Measurements from ENCODE around the gene CEP85L.

CEP85L gene

GRCh38 chr6:118651282-118652050 lies at the start of gene CEP85L:
Gene CEP85L (minus strand): TSS chr6:118651591. CDS start chr6:118651269, 322 bp downstream.
- peak; percentile 81 for DNase-seq

GRCh38 chr6:118700531-118700930 lies 49.1 kb upstream of the CEP85L start:
- no peak for DNase-seq

- no peak for DNase-seq
These were observed 46.2 kb upstream of the CEP85L start for GRCh38 chr6:118697554-118697953.

GRCh38 chr6:118696271-118696670 lies 44.9 kb upstream of the CEP85L start:
- DNase-seq, result no peak

DNA sequence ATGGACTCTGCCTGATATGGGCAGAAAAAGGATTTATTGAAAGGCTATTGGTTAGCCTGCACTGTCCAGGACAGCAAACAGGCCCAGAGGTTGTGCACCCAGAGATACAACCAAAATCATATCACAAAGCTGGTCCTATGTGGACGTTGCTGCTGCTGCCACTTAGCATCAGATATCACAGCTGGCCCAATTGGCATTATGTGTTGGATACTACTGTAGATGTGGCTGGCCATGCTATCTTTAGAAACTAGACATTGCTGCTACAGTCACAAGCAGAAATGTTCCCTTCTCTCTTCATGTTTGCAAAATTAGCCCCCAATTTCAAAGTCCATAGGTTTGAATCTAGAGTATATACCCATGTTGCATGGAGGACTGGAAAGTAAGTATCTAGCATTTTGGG lies 42.2 kb upstream of the CEP85L start:
- DNase-seq, result no peak

- no peak for DNase-seq
These were observed 34.5 kb upstream of the CEP85L start for GRCh38 chr6:118685823-118686449.

- DNase-seq, result no peak
These were observed 32.8 kb upstream of the CEP85L start for GRCh38 chr6:118683881-118684872.

DNA sequence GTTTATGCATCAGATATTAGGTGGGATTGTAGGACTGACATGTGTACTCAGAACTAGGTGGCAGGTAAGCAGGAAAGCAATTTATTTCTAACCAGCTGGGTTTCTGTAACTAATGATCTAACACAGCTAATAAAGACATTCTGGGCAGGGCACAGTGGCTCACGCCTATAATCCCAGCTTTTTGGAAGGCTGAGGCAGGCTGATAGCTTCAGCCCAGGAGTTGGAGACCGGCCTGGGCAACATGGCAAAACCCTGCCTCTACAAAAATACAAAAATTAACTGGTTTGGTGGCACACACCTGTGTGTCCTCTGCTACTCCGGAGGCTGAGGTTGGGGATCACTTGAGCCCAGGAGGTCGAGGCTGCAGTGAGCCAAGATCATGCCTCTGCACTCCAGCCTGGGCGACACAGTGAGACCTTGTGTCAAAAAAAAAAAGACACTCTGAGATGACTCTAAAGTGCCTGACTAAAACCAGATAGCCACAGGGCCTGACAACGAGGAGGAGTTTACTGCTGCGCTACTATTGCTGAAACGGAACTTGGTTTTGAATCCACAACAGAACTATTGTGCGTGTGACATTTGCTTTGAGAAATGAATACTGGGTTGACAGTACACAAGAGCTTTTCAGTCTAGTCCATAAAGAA lies 29.2 kb upstream of the CEP85L start:
- no peak for DNase-seq

- no peak for DNase-seq
These were observed 28.0 kb upstream of the CEP85L start for GRCh38 chr6:118679327-118679901.

GRCh38 chr6:118678866-118679265 lies 27.5 kb upstream of the CEP85L start:
- no peak for DNase-seq

- DNase-seq, result no peak
These were observed 25.8 kb upstream of the CEP85L start for GRCh38 chr6:118677193-118677592.

DNA sequence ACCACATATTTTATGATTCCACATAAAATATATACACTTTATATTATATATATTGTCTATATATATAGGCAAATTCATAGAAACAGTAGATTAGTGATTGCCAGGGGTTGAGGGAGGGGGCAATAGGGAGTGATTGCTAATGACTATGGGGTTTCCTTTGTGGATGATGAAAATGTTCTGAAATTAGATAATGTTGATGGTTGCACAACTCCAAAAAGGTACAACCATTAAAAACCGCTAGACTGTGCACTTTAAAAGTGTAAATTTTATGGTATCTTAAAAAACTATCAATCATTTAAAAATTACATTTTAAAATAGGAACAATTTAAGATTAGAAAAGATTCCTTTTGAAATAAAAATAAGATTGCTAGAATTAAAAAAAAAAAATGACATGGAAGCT lies 23.8 kb upstream of the CEP85L start:
- no peak for DNase-seq

- DNase-seq, result no peak
These were observed 23.4 kb upstream of the CEP85L start for GRCh38 chr6:118674772-118675171.

DNA sequence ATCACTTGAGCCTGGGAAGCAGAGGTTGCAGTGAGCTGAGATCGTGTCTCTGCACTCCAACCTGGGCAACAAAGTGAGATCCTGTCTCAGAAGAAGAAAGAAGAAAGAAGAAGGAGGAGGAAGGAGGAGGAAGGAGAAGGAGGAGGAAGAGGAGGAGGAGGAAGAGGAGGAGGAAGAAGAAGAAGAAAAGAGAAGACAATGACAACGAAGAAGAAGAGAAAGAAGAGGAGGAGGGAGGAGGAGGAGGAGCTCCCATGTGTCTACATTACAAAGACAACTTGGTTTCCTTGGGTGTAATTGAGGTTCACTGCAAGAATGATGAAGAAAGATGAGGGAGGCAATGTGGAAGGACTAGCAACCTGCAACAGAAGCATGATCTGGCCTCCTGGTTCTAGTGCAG lies 21.3 kb upstream of the CEP85L start:
- DNase-seq, result no peak

GRCh38 chr6:118669561-118669960 lies 18.2 kb upstream of the CEP85L start:
- no peak for DNase-seq

DNA sequence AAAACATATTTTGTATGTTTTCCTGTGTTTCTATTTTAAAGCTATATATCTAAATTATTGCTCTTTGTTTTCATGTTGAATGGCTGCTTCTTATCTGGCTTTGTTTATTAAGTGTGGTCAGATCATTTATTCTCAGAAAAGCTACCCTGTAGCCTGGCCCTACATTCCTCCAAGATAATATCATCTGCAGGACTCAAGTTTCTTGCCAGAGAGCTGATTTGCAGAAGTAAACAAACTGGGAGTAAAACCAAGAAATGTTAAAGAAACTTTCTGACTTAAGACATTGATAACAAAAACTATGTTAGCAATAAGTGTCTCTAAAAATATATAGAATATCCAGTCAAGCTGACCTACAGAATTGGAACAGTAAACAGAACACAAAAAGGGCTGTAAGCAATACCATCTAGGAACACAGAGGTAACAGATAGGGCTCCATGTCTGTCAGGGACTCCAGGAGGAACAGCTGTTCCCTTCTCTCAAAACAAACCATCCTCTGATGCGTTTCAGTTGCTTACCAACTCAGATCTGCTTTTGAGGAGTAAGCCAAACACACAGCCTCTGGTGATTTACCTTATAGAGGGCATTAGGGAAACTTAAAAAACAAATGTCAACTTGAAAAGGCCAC lies 17.5 kb upstream of the CEP85L start:
- DNase-seq, result no peak

- DNase-seq, result no peak
These were observed 16.6 kb upstream of the CEP85L start for GRCh38 chr6:118667988-118668387.

DNA sequence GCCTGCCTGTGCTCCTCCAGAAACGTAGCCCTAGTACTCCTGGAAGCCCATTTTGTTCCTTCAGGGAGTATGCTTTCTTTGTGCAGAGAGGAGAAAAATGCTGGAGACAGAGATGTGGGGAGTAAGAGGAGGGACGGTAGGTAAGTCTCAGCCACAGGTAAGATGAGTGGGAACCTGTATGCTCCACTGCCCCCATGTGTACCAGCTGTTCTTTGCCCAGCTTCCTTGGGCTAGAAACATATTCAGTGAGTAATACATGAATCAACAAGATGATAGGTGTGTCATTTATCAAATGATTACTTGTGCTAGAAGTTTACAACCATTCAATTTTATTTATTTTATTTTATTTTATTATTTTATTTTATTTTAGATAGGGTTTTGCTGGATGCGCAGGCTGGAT lies 13.6 kb upstream of the CEP85L start:
- no peak for DNase-seq

DNA sequence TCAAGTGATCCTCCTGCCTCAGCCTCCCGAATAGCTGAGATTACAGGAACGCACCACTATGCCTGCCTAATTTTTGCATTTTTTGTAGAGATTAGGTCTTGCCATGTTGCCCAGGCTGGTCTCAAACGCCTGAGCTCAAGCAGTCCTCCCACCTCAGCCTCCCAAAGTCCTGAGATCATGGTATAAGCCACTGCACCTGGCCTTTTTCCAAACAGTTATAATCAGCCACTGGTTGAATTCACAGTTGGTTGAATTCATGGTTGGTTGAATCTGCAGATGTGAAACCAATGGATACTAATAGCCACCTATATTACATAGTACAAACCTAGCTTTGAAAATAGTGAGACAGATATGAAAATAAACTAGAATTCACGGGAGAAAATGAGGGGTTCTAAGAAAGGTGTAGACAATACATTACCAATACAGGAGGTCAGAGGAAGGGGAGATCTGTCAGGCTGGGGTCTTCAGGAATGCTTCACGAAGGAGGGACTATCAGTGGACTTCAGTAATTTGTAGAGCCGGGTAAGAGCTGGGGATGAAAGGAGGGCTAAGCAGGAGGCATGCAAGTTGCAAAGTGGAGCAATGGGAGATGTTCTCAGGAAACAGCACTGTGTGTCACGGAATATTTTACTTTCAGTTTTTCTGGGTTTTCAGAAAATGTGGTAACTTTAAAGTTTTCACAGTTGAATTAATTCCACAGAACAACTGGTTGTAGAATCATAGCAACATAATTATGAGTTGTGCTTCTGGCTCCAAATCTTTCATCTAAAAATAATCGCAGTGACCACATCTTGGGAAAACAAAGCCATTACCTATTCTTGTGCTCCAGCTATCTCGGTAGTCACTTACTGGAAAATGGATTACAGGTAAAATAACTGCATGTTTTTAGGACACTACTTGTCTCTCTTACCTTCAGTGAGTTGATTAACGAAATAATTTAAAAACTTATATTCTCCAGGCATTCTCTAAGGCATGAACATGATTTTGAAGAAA lies 12.9 kb upstream of the CEP85L start:
- DNase-seq, result no peak

DNA sequence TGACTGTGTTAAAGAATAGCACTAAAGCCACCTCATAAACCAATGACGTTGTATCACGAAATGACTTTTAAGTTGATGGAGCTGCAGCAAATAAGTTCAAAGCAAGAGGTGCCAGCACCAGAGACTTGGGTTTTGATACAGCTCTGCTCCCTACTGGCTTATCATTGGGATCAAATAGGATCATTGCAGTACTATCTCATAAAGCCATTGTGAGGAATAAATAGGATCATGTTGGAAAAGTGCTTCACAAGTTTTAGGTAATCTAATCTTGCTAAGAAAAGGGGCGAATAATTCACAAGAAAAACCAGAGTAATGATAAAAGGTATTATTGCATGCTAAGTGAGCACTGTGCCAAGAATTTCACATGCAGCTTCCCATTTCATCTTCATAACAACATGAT lies 10.4 kb upstream of the CEP85L start:
- DNase-seq, result no peak

DNA sequence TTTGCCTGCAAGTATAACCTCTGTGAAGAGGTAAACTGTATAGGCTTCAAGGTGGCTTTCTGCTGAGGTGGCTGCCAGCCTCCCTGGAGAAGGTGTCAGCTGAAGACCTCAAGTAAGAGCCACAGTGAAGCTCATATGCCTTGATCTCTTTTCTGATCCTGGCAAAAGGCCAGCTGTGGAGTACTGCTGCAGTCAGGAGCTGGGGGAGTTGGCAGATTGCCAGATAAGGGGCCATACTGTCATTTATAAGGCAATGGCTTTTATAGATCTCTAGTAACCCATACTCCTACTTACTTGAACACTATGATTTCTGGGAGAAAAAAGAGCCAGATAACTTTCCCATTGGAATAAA lies 8.8 kb upstream of the CEP85L start:
- DNase-seq, result peak; percentile 50

Measured in DMS153 (cell line).